Suprapubic skin (tissue), 4 donors: ENCODE data around the gene GHDC.

Experiments used
- CTCF ChIP-seq, 2 donors: fragments of 200-600 bp in 1 of 2; fragments of 450-650 bp in 1 of 2; sonication (generic) in 1 of 2; IDR thresholded peaks; one replicate each; pipeline ENCODE4 v1.5.1; 2016 to 2019; ENCODE audit warnings: antibody characterized with exemption in 2 of 2, mild to moderate bottlenecking in 1 of 2, moderate library complexity in 1 of 2
- POLR2A ChIP-seq, 2 donors: fragments of 450-650 bp; IDR thresholded peaks; one replicate each; pipeline ENCODE4 v1.6.1; 2017; ENCODE audit warnings: antibody characterized with exemption in 2 of 2, mild to moderate bottlenecking in 2 of 2, moderate library complexity in 2 of 2
- POLR2AphosphoS5 ChIP-seq, 3 donors: sonication (generic); formaldehyde crosslinking; IDR thresholded peaks; one replicate each; pipeline ENCODE4 v1.6.1; 2017; ENCODE audit warnings: antibody characterized with exemption in 3 of 3

GRCh38 chr17:42160531-42160910, 33.8 kb downstream of the GHDC start:
- TF ChIP-seq POLR2A (IDR thresholded peaks at IDR 0.05): no peak
- no peak for TF ChIP-seq CTCF (IDR thresholded peaks at IDR 0.05)
- TF ChIP-seq POLR2AphosphoS5 (IDR thresholded peaks at IDR 0.05): no peak
